Measurements from ENCODE around the gene DFFB. TPM values are rescaled to one million over a fixed set of nuclear protein-coding genes. Genes with fewer than 3 reads are reported as not detected.
A peak's percentile ranks its signal among the peaks of the same experiment; 100 is the strongest.
"Not testable (repeated sequence)": the region's sequence is repeated elsewhere in the genome, so short reads cannot be mapped to it uniquely, and the experiment has no call there.

Gene DFFB
- polyA plus RNA-seq (2012; ENCODE audit: missing spikeins) = 7.1 TPM

- no peak for TF ChIP-seq TAF1 (IDR thresholded peaks at IDR 0.05; ENCODE audit: borderline replicate concordance, low read depth, low read length)
- peak; percentile 59; the same call in 1 of the 2 replicates for TF ChIP-seq POLR2A (IDR thresholded peaks at IDR 0.05; ENCODE audit: low read depth, low read length)
- TF ChIP-seq POLR2AphosphoS5 (IDR thresholded peaks at IDR 0.05; ENCODE audit: low read depth, low read length) = no peak
- FAIRE-seq (peak; percentile 100), DNase-seq (ENCODE audit: insufficient read length) (peak; percentile 100)
Observed at GRCh38 chr1:3856923-3857790, at the start of gene DFFB, which contains the start of gene CEP104. TSS of gene DFFB (plus strand) at chr1:3857476. CDS start at chr1:3857604, 128 bp downstream. TSS of gene CEP104 (minus strand) at chr1:3857211. CDS start at chr1:3852407, 4,804 bp downstream.

- no peak for DNase-seq (ENCODE audit: insufficient read length)
- TF ChIP-seq TAF1 (IDR thresholded peaks at IDR 0.05; ENCODE audit: borderline replicate concordance, low read depth, low read length) (no peak), POLR2AphosphoS5 (IDR thresholded peaks at IDR 0.05; ENCODE audit: low read depth, low read length) (no peak), POLR2A (IDR thresholded peaks at IDR 0.05; ENCODE audit: low read depth, low read length) (no peak)
- FAIRE-seq = no peak
Observed at GRCh38 chr1:3807769-3808168, 49.5 kb upstream of the DFFB start.

GRCh38 chr1:3809680-3810079 is 47.6 kb upstream of the DFFB start:
- DNase-seq (ENCODE audit: insufficient read length) (no peak), FAIRE-seq (no peak)
- TF ChIP-seq POLR2A (IDR thresholded peaks at IDR 0.05; ENCODE audit: low read depth, low read length) (no peak), POLR2AphosphoS5 (IDR thresholded peaks at IDR 0.05; ENCODE audit: low read depth, low read length) (no peak), TAF1 (IDR thresholded peaks at IDR 0.05; ENCODE audit: borderline replicate concordance, low read depth, low read length) (no peak)

GRCh38 chr1:3810149-3810761 is 47.0 kb upstream of the DFFB start:
- FAIRE-seq = not testable (repeated sequence)

GRCh38 chr1:3811595-3811911 is 45.7 kb upstream of the DFFB start:
- no peak for TF ChIP-seq POLR2A (IDR thresholded peaks at IDR 0.05; ENCODE audit: low read depth, low read length)
- TF ChIP-seq POLR2AphosphoS5 (IDR thresholded peaks at IDR 0.05; ENCODE audit: low read depth, low read length) = no peak
- no peak for TF ChIP-seq TAF1 (IDR thresholded peaks at IDR 0.05; ENCODE audit: borderline replicate concordance, low read depth, low read length)
- DNase-seq (ENCODE audit: insufficient read length) (no peak), FAIRE-seq (no peak)

More at GRCh38 chr1:3810149-3810761, 47.0 kb upstream of the DFFB start:
- not testable (repeated sequence) for DNase-seq (ENCODE audit: insufficient read length)

- DNase-seq (ENCODE audit: insufficient read length) (no peak), FAIRE-seq (no peak)
- TF ChIP-seq POLR2AphosphoS5 (IDR thresholded peaks at IDR 0.05; ENCODE audit: low read depth, low read length) = no peak
- no peak for TF ChIP-seq POLR2A (IDR thresholded peaks at IDR 0.05; ENCODE audit: low read depth, low read length)
- TF ChIP-seq TAF1 (IDR thresholded peaks at IDR 0.05; ENCODE audit: borderline replicate concordance, low read depth, low read length) = no peak
Observed at GRCh38 chr1:3814065-3814464, 43.2 kb upstream of the DFFB start.

GRCh38 chr1:3814771-3815561 is 42.3 kb upstream of the DFFB start:
- TF ChIP-seq TAF1 (IDR thresholded peaks at IDR 0.05; ENCODE audit: borderline replicate concordance, low read depth, low read length) (no peak), POLR2AphosphoS5 (IDR thresholded peaks at IDR 0.05; ENCODE audit: low read depth, low read length) (no peak), POLR2A (IDR thresholded peaks at IDR 0.05; ENCODE audit: low read depth, low read length) (no peak)
- no peak for DNase-seq (ENCODE audit: insufficient read length)
- FAIRE-seq = no peak

GRCh38 chr1:3816331-3817137 is 40.7 kb upstream of the DFFB start:
- FAIRE-seq = no peak
- DNase-seq (ENCODE audit: insufficient read length) = no peak
- no peak for TF ChIP-seq POLR2AphosphoS5 (IDR thresholded peaks at IDR 0.05; ENCODE audit: low read depth, low read length)
- no peak for TF ChIP-seq POLR2A (IDR thresholded peaks at IDR 0.05; ENCODE audit: low read depth, low read length)
- TF ChIP-seq TAF1 (IDR thresholded peaks at IDR 0.05; ENCODE audit: borderline replicate concordance, low read depth, low read length) = no peak

- no peak for DNase-seq (ENCODE audit: insufficient read length)
Observed at GRCh38 chr1:3817138-3817740, 40.0 kb upstream of the DFFB start.

GRCh38 chr1:3817821-3818597 is 39.3 kb upstream of the DFFB start:
- no peak for TF ChIP-seq POLR2AphosphoS5 (IDR thresholded peaks at IDR 0.05; ENCODE audit: low read depth, low read length)
- no peak for TF ChIP-seq TAF1 (IDR thresholded peaks at IDR 0.05; ENCODE audit: borderline replicate concordance, low read depth, low read length)
- TF ChIP-seq POLR2A (IDR thresholded peaks at IDR 0.05; ENCODE audit: low read depth, low read length) = no peak
- FAIRE-seq (no peak), DNase-seq (ENCODE audit: insufficient read length) (no peak)

More at GRCh38 chr1:3817138-3817740, 40.0 kb upstream of the DFFB start:
- no peak for FAIRE-seq
- no peak for TF ChIP-seq TAF1 (IDR thresholded peaks at IDR 0.05; ENCODE audit: borderline replicate concordance, low read depth, low read length)
- no peak for TF ChIP-seq POLR2AphosphoS5 (IDR thresholded peaks at IDR 0.05; ENCODE audit: low read depth, low read length)
- TF ChIP-seq POLR2A (IDR thresholded peaks at IDR 0.05; ENCODE audit: low read depth, low read length) = no peak
